HUES64 (cell line): ENCODE measurements around the gene NXPE3.
"Not testable (repeated sequence)": the region's sequence is repeated elsewhere in the genome, so short reads cannot be mapped to it uniquely, and the experiment has no call there.

Source experiments
- H3K27ac ChIP-seq: 2 replicates; pipeline ENCODE4 v1.7.0; 2013; ENCODE audit warnings: low read depth, low read length, inconsistent platforms
- H3K27me3 ChIP-seq: 2 replicates; pipeline ENCODE4 v1.6.1; 2013; ENCODE audit warnings: mild to moderate bottlenecking, low read length; ENCODE audit not compliant: insufficient read depth
- H3K36me3 ChIP-seq: 2 replicates; pipeline ENCODE4 v1.6.1; 2013; ENCODE audit warnings: mild to moderate bottlenecking, low read length; ENCODE audit not compliant: insufficient read depth
- H3K4me1 ChIP-seq: 2 replicates; pipeline ENCODE4 v1.6.1; 2013; ENCODE audit warnings: mild to moderate bottlenecking, low read length, moderate library complexity; ENCODE audit not compliant: insufficient read depth
- H3K4me3 ChIP-seq: 2 replicates; pipeline ENCODE4 v1.5.1; 2013; ENCODE audit warnings: mild to moderate bottlenecking, low read length, moderate library complexity
- H3K9ac ChIP-seq: 2 replicates; pipeline ENCODE4 v1.6.1; 2013; ENCODE audit warnings: mild to moderate bottlenecking, low read depth, low read length
- H3K9me3 ChIP-seq: 2 replicates; pipeline ENCODE4 v1.6.1; 2013; ENCODE audit warnings: low read depth, low read length; ENCODE audit not compliant: insufficient read depth
- WGBS: fragments of 150-250, 120-280 bp; methylation state at CpG from one replicate; pipeline ENCODE4 v1.1.7; 2013; ENCODE audit warnings: missing lambda C conversion rate; 5-methylcytosine and 5-hydroxymethylcytosine counted together

NXPE3 gene

GRCh38 chr3:101853982-101854381 is 75.0 kb downstream of the NXPE3 start:
- no peak overlapping the region for H3K4me3 ChIP-seq
- H3K27me3 ChIP-seq, result no peaks in the 10 kb centered on the region
- peaks cover 8% of the 10 kb centered on the region; the same call in 1 of the 2 replicates for H3K4me1 ChIP-seq
- H3K9ac ChIP-seq, result no peak overlapping the region
- H3K9me3 ChIP-seq, result no peaks in the 10 kb centered on the region
- peaks cover 73% of the 10 kb centered on the region for H3K36me3 ChIP-seq
- 94% methylated on average over 3 of the region's 3 CpGs for WGBS
- H3K27ac ChIP-seq, result no peak overlapping the region

- Histone ChIP-seq H3K36me3 (peaks cover 81% of the 10 kb centered on the region), H3K9ac (no peak overlapping the region), H3K27ac (no peak overlapping the region), H3K4me3 (no peak overlapping the region), H3K9me3 (no peaks in the 10 kb centered on the region), H3K4me1 (peaks cover 8% of the 10 kb centered on the region; the same call in 1 of the 2 replicates), H3K27me3 (no peaks in the 10 kb centered on the region)
- WGBS, result 92% methylated on average over 2 of the region's 2 CpGs
These were observed 75.7 kb downstream of the NXPE3 start for GRCh38 chr3:101854608-101855304.

DNA sequence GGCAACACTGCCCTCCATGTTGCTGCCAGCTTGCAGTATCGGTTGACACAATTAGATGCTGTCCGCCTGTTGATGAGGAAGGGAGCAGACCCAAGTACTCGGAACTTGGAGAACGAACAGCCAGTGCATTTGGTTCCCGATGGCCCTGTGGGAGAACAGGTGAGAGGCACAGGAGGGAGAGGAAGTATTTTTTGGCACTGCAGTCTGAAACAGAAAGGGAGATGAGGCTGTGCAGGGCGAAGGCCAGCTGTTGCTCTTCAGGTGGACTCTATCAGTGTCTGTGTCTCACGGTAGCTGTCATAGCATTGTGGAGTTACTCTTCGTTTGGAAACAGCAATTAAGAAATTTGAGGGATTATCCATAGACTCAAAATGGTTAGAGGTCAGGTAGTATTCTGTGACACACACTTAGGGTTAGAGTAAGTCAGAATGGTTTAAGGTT is 78.3 kb downstream of the NXPE3 start:
- Histone ChIP-seq H3K4me3 (no peak overlapping the region), H3K9me3 (no peaks in the 10 kb centered on the region), H3K4me1 (no peaks in the 10 kb centered on the region), H3K36me3 (peaks cover 94% of the 10 kb centered on the region), H3K27ac (no peak overlapping the region), H3K27me3 (no peaks in the 10 kb centered on the region), H3K9ac (no peak overlapping the region)
- WGBS, result 95% methylated on average over 8 of the region's 8 CpGs

- no peaks in the 10 kb centered on the region for H3K9me3 ChIP-seq
- H3K9ac ChIP-seq, result no peak overlapping the region
- no peak overlapping the region for H3K4me3 ChIP-seq
- H3K27me3 ChIP-seq, result no peaks in the 10 kb centered on the region
- no peaks in the 10 kb centered on the region for H3K4me1 ChIP-seq
- H3K27ac ChIP-seq, result no peak overlapping the region
- 95% methylated on average over 3 of the region's 4 CpGs for WGBS
- H3K36me3 ChIP-seq, result peaks cover 81% of the 10 kb centered on the region
These were observed 79.5 kb downstream of the NXPE3 start for GRCh38 chr3:101858464-101859030.

DNA sequence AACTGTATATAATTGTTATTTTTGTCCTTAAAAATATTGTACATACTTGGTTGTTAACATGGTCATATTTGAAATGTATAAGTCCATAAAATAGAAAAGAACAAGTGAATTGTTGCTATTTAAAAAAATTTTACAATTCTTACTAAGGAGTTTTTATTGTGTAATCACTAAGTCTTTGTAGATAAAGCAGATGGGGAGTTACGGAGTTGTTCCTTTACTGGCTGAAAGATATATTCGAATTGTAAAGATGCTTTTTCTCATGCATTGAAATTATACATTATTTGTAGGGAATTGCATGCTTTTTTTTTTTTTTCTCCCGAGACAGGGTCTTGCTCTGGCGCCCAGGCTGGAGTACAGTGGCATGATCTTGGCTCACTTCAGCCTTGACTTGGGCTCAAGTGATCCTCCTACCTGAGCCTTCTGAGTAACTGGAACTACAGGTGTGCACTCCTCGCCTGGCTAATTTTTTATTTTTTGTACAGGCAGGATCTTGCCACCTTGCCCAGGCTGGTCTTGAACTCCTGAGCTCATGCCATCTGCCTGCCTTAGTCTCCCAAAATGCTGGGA is 81.0 kb downstream of the NXPE3 start:
- H3K27ac ChIP-seq, result no peak overlapping the region
- H3K4me3 ChIP-seq, result no peak overlapping the region
- no peak overlapping the region for H3K9ac ChIP-seq
- 95% methylated on average over 5 of the region's 5 CpGs for WGBS
- no peaks in the 10 kb centered on the region for H3K27me3 ChIP-seq
- no peaks in the 10 kb centered on the region for H3K9me3 ChIP-seq
- no peaks in the 10 kb centered on the region for H3K4me1 ChIP-seq
- peaks cover 67% of the 10 kb centered on the region for H3K36me3 ChIP-seq

DNA sequence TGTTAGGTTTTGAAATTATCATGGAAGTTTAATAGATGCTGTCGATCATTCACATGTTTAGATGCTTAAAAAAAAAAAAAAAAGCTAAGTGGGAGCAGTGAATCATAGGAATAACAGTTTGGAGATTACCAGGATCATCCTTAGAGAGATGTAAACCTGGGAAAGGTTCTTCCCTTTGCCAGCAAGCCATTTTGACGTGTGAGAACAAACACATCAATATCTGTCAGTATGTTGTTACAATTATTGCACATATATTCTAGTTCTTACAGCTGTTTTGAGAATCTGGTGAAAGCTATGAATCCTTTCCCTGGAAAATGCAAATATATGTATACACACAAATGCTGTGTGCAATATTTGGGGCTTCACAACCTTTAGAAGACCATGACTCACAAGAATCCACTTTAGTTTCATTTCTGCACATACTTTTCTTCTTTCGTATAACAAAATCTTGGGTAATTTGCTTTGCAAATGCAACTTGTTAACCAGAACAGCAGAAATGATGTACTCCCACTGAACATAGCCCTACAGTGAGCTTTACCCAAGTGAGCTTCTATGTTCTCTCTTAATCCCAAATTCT is 82.3 kb downstream of the NXPE3 start:
- no peak overlapping the region for H3K9ac ChIP-seq
- no peaks in the 10 kb centered on the region for H3K27me3 ChIP-seq
- H3K4me1 ChIP-seq, result no peaks in the 10 kb centered on the region
- no peak overlapping the region for H3K4me3 ChIP-seq
- no peaks in the 10 kb centered on the region for H3K9me3 ChIP-seq
- H3K27ac ChIP-seq, result no peak overlapping the region
- peaks cover 55% of the 10 kb centered on the region for H3K36me3 ChIP-seq
- 97% methylated on average over 2 of the region's 3 CpGs for WGBS

DNA sequence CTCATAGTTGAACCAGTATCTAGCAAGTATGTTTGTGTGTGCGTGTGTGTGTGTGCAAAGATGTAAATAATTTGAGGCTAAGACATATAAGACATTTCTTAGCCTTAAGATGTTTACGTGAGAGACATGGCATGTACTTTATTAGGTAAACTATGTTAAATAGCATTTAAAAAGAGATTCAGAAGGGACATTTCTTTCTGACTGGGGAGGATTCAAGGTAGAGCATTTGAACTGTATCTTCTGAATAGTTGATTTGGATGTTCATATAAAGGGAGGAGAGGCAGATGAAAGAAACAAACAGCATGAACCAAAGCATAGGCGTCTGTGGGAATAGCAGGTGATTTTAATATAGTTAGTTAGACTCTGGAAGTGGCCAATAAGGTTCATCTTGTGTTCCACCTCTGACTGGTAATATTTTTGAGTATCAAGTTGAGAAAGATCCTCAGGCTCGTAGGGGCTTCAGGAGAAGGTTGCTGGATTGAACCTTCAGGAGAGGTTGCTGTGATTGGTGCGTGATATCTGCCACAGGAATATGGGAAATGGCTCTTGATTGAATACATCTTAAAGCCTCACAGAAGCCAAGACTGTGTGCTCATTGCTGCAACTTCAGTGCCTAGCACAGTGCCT is 82.9 kb downstream of the NXPE3 start:
- no peaks in the 10 kb centered on the region for H3K9me3 ChIP-seq
- H3K9ac ChIP-seq, result no peak overlapping the region
- H3K36me3 ChIP-seq, result peaks cover 49% of the 10 kb centered on the region
- H3K27me3 ChIP-seq, result no peaks in the 10 kb centered on the region
- no peaks in the 10 kb centered on the region for H3K4me1 ChIP-seq
- H3K27ac ChIP-seq, result no peak overlapping the region
- no peak overlapping the region for H3K4me3 ChIP-seq
- WGBS, result 74% methylated on average over 5 of the region's 5 CpGs

- Histone ChIP-seq H3K4me1 (no peaks in the 10 kb centered on the region), H3K9me3 (no peaks in the 10 kb centered on the region), H3K36me3 (peaks cover 42% of the 10 kb centered on the region), H3K27ac (no peak overlapping the region), H3K4me3 (no peak overlapping the region), H3K27me3 (no peaks in the 10 kb centered on the region), H3K9ac (no peak overlapping the region)
- WGBS, result 98% methylated on average over 3 of the region's 3 CpGs
These were observed 83.6 kb downstream of the NXPE3 start for GRCh38 chr3:101862416-101863165.

GRCh38 chr3:101864926-101865325 is 85.9 kb downstream of the NXPE3 start:
- H3K36me3 ChIP-seq, result peaks cover 19% of the 10 kb centered on the region
- not testable (repeated sequence) for H3K27ac ChIP-seq, H3K4me3 ChIP-seq, H3K4me1 ChIP-seq, H3K9ac ChIP-seq, H3K27me3 ChIP-seq, H3K9me3 ChIP-seq
- 95% methylated on average over 7 of the region's 7 CpGs for WGBS

DNA sequence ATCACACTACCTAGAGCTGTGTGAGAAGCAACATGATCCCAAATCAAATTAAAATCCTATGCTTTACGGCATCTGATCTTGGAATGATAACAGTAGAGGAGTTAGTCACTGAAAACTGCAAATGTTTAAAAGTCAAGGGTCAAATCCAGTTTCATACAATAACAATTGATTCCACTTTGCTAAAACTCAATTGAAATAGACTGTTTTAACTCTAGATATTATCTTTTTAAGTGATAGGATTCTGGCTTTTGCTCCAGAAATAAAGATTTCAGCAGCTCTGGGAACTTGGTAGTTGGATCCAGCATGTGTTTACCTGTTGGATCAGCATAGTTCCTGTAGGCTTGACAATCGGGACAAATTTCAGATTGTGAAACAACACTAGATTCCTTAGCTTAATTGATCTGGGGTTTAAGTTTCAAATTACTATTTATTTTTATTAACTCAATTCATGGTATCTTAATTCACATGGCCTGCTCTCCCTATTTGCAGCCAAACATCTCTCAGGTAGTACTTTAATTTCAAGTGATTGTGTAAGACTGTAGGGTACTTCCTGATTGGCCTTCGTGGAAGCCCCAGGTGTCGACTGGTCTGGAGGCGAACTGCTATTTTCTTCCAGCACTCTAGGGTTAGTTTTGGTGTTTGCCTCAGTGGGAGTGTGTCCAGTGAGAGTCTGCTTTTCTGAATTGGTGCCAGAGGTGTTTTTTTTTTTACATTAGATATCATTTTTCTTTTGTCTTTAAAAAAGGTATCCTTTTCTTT is 86.9 kb downstream of the NXPE3 start:
- Histone ChIP-seq H3K4me1 (no peaks in the 10 kb centered on the region), H3K27me3 (no peaks in the 10 kb centered on the region), H3K36me3 (peaks cover 9% of the 10 kb centered on the region), H3K27ac (no peak overlapping the region), H3K9ac (no peak overlapping the region), H3K4me3 (no peak overlapping the region), H3K9me3 (no peaks in the 10 kb centered on the region)
- 57% methylated on average over 4 of the region's 5 CpGs for WGBS
